HAP-1 (cell line): Measurements from ENCODE around the gene MYH8.

Experiments
- DNase-seq, 2 experiments: peaks; one replicate each; pipeline ENCODE4 v3.0.0-alpha.2; 2016 to 2020; ENCODE audit warnings: low spot score in 2 of 2
- H3K27me3 ChIP-seq: fragments of 250-450 bp; sonication (Bioruptor Pico); 2 replicates; pipeline ENCODE4 v1.5.1; 2020; ENCODE audit warnings: low read depth, mild to moderate bottlenecking, moderate library complexity
- H3K36me3 ChIP-seq: fragments of 250-450 bp; sonication (Bioruptor Pico); replicated peaks from 2 replicates; pipeline ENCODE4 v1.5.1; 2020; ENCODE audit warnings: mild to moderate bottlenecking
- H3K4me1 ChIP-seq: fragments of 250-450 bp; sonication (Bioruptor Pico); 2 replicates; pipeline ENCODE4 v1.5.1; 2020; ENCODE audit warnings: mild to moderate bottlenecking
- H3K4me3 ChIP-seq: fragments of 250-450 bp; sonication (Bioruptor Pico); 2 replicates; pipeline ENCODE4 v1.5.1; 2020; ENCODE audit warnings: mild to moderate bottlenecking, moderate library complexity
- H3K9me3 ChIP-seq: fragments of 250-450 bp; sonication (Bioruptor Pico); 2 replicates; pipeline ENCODE4 v1.5.1; 2020; ENCODE audit warnings: mild to moderate bottlenecking, moderate library complexity
- in situ Hi-C: fragments of 300-500 bp; cut with MboI; formaldehyde crosslinking; loops from 3 replicates; pipeline ENCODE4 v1.14.3; 2020; ENCODE audit warnings: low sequenced_read_pairs, inconsistent platforms, mixed read lengths

The MYH8 gene

GRCh38 chr17:10415161-10415560, 6.6 kb downstream of the MYH8 start:
- H3K27me3 ChIP-seq, result no peaks in the 10 kb centered on the region
- no peak for DNase-seq

GRCh38 chr17:10403589-10403988, 18.2 kb downstream of the MYH8 start:
- Histone ChIP-seq H3K4me1 (no peaks in the 10 kb centered on the region), H3K27me3 (no peaks in the 10 kb centered on the region), H3K4me3 (no peak overlapping the region), H3K36me3 (no peaks in the 10 kb centered on the region), H3K9me3 (no peaks in the 10 kb centered on the region)
- in situ Hi-C loops, result no loop called here
- DNase-seq, result no peak

More at GRCh38 chr17:10415161-10415560, 6.6 kb downstream of the MYH8 start:
- in situ Hi-C loops, result no loop called here
- no peaks in the 10 kb centered on the region for H3K36me3 ChIP-seq
- no peak overlapping the region for H3K4me3 ChIP-seq
- H3K4me1 ChIP-seq, result no peaks in the 10 kb centered on the region
- no peaks in the 10 kb centered on the region for H3K9me3 ChIP-seq

- Histone ChIP-seq H3K4me1 (no peaks in the 10 kb centered on the region), H3K36me3 (no peaks in the 10 kb centered on the region), H3K27me3 (no peaks in the 10 kb centered on the region), H3K4me3 (no peak overlapping the region), H3K9me3 (no peaks in the 10 kb centered on the region)
- DNase-seq, result no peak
- in situ Hi-C loops, result no loop called here
These were observed 23.4 kb downstream of the MYH8 start for GRCh38 chr17:10398352-10398751.

DNA sequence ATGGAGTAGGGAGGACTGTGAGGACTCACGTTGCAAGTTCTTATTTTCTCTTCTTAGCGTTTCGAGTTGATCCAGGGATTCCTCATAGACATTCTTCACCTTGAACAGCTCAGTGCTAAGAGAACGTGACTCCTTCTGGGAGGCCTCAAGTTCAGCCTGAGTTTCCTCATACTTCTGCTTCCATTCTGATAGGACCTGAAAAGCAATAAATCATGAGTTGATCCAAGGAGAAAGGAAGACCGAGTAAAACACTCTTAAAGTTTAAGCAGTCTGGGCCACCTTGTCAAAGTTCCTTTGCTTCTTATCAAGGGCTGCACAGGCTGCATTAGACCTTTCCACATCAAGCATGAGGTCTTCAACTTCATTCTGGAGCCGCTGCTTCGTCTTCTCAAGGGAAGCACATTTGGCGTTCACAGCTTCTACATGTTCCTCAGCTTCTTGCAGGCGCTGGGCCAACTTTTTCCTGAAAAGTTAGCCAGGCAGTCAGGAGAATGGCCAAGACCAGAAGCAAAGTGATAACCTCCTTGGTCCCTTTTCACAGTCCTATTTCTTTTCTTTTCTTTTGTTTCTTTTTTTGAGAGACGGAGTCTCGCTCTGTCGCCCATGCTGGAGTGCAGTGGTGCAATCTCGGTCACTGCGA, 25.1 kb downstream of the MYH8 start:
- no peak overlapping the region for H3K4me3 ChIP-seq
- in situ Hi-C loops, result no loop called here

DNA sequence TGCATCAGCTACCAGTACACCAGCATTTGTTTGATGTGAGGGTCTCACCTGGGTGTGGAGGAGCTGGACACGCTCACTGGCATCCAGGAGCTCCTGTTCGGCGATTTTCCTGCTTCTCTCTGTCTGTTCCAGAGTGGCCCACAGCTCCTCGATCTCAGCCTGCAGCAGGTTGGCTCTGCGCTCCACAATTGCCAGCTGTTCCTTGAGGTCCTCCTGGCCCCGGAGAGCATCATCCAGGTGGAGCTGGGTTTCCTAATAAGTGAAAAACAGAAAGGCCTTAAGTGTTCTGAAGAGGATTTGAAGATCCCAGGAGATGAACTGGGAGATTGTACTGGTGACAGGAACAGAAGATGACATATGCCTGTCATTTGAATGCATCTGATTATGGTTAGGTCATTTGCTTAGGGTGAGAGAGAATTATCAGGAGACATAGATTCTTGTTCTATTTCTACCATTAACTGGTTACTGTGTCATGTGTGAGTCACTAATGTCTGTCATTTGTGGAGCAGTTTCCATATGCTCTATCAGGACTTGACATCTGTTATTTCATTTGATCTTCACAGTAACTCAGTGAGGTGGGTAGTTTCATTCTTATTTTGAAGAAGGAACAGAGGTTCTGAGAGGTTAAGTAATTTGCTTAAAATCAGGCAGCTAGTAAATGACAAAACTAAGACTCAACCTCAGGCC, 27.4 kb downstream of the MYH8 start:
- no peaks in the 10 kb centered on the region for H3K27me3 ChIP-seq
- H3K4me3 ChIP-seq, result no peak overlapping the region
- no peaks in the 10 kb centered on the region for H3K36me3 ChIP-seq
- in situ Hi-C loops, result no loop called here
- DNase-seq, result no peak
- H3K9me3 ChIP-seq, result no peaks in the 10 kb centered on the region
- no peaks in the 10 kb centered on the region for H3K4me1 ChIP-seq

More for the DNA sequence above, 25.1 kb downstream of the MYH8 start:
- Histone ChIP-seq H3K36me3 (no peaks in the 10 kb centered on the region), H3K4me1 (no peaks in the 10 kb centered on the region), H3K9me3 (no peaks in the 10 kb centered on the region), H3K27me3 (no peaks in the 10 kb centered on the region)
- DNase-seq, result no peak

DNA sequence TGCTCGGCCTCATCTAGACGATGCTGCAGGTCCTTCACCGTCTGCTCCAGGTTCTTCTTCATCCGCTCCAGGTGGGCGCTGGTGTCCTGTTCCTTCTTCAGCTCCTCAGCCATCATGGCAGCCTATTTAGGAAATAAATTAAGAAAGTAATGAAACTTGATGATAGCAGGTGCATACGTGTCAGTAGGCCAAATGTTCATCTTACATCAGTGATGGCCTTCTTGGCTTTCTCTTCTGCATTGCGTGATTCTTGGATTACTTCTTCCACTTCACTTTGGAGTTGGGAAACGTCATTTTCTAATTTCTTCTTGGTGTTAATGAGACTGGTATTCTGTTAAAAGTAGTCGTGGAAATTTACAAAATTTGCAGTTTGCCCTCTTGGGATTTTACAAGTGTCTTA, 28.9 kb downstream of the MYH8 start:
- Histone ChIP-seq H3K27me3 (no peaks in the 10 kb centered on the region), H3K9me3 (no peaks in the 10 kb centered on the region), H3K4me1 (no peaks in the 10 kb centered on the region), H3K36me3 (no peaks in the 10 kb centered on the region), H3K4me3 (no peak overlapping the region)
- in situ Hi-C loops, result no loop called here
- DNase-seq, result no peak

- Histone ChIP-seq H3K36me3 (no peaks in the 10 kb centered on the region), H3K9me3 (no peaks in the 10 kb centered on the region), H3K27me3 (no peaks in the 10 kb centered on the region), H3K4me1 (no peaks in the 10 kb centered on the region), H3K4me3 (no peak overlapping the region)
- in situ Hi-C loops, result no loop called here
- no peak for DNase-seq
These were observed 35.9 kb downstream of the MYH8 start for GRCh38 chr17:10385871-10386270.

- Histone ChIP-seq H3K9me3 (no peaks in the 10 kb centered on the region), H3K36me3 (no peaks in the 10 kb centered on the region), H3K4me1 (no peaks in the 10 kb centered on the region), H3K4me3 (no peak overlapping the region), H3K27me3 (no peaks in the 10 kb centered on the region)
- DNase-seq, result no peak
- in situ Hi-C loops, result no loop called here
These were observed 37.6 kb downstream of the MYH8 start for GRCh38 chr17:10384175-10384574.

- Histone ChIP-seq H3K36me3 (no peaks in the 10 kb centered on the region), H3K27me3 (no peaks in the 10 kb centered on the region), H3K9me3 (no peaks in the 10 kb centered on the region), H3K4me1 (no peaks in the 10 kb centered on the region), H3K4me3 (no peak overlapping the region)
- no peak for DNase-seq
- in situ Hi-C loops, result no loop called here
These were observed 40.9 kb downstream of the MYH8 start for GRCh38 chr17:10380631-10381408.

GRCh38 chr17:10372906-10373305, 48.8 kb downstream of the MYH8 start, which contains the start of gene MYH13:
Gene MYH13, minus strand, starts transcription at chr17:10373006. Its CDS starts 8,476 bp downstream, at chr17:10364530.
- Histone ChIP-seq H3K36me3 (no peaks in the 10 kb centered on the region), H3K9me3 (no peaks in the 10 kb centered on the region), H3K27me3 (no peaks in the 10 kb centered on the region), H3K4me3 (no peak within 1 kb of the TSS), H3K4me1 (no peaks in the 10 kb centered on the region)
- DNase-seq, result no peak
- in situ Hi-C loops, result no loop called here

GRCh38 chr17:10370016-10370608, 51.6 kb downstream of the MYH8 start:
- Histone ChIP-seq H3K36me3 (no peaks in the 10 kb centered on the region), H3K9me3 (no peaks in the 10 kb centered on the region), H3K4me3 (no peak overlapping the region), H3K27me3 (no peaks in the 10 kb centered on the region), H3K4me1 (no peaks in the 10 kb centered on the region)
- no peak for DNase-seq
- in situ Hi-C loops, result no loop called here

GRCh38 chr17:10369239-10369638, 52.5 kb downstream of the MYH8 start:
- Histone ChIP-seq H3K4me3 (no peak overlapping the region), H3K27me3 (no peaks in the 10 kb centered on the region), H3K36me3 (no peaks in the 10 kb centered on the region), H3K9me3 (no peaks in the 10 kb centered on the region), H3K4me1 (no peaks in the 10 kb centered on the region)
- in situ Hi-C loops, result no loop called here
- no peak for DNase-seq

DNA sequence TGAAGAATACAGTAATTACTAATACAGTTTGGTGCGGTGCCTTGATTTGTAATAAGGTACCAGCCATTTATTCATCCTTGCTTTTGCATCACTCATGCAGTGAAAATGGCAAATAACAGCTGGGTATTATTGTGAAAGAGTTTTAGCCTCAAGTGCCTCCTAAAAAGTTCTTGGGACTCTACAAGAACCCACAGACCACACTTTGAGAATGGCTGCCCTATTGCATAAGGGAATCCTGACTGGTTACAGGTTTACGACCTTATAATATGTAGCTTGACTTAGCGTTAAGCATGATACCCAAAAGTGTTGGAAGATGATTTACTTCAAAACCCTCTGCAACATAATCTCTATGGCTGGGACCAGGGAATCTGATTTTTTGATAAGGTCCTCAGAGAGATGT, 53.2 kb downstream of the MYH8 start:
- no peaks in the 10 kb centered on the region for H3K27me3 ChIP-seq
- H3K9me3 ChIP-seq, result no peaks in the 10 kb centered on the region
- H3K36me3 ChIP-seq, result no peaks in the 10 kb centered on the region
- no peak for DNase-seq
- no peaks in the 10 kb centered on the region for H3K4me1 ChIP-seq
- in situ Hi-C loops, result no loop called here
- H3K4me3 ChIP-seq, result no peak overlapping the region

DNA sequence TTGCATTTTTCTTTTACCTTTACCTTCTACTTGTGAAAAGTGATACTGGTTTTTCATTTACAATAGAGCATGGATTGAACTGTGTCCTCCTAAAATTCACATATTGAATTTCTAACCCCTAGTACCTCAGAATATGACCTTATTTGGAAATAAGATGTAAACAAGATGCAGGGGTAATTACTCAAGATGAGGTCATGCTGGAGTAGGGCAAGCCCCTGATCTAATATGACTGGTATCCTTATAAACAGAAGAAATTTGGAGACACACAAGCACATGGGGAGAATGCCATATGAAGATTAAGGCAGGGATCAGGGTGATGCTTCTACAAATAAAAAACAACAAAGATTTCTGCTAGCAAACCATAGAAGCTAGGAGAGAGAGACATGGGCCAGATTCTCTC, 61.2 kb downstream of the MYH8 start:
- no peak for DNase-seq
- in situ Hi-C loops, result no loop called here
- Histone ChIP-seq H3K4me1 (no peaks in the 10 kb centered on the region), H3K36me3 (no peaks in the 10 kb centered on the region), H3K9me3 (no peaks in the 10 kb centered on the region), H3K4me3 (no peak overlapping the region), H3K27me3 (no peaks in the 10 kb centered on the region)
